Measurements from ENCODE around the gene COMMD1. TPM values are rescaled to one million over a fixed set of nuclear protein-coding genes. Genes with fewer than 3 reads are reported as not detected.
"Not testable (repeated sequence)": the region's sequence is repeated elsewhere in the genome, so short reads cannot be mapped to it uniquely, and the experiment has no call there.

Gene COMMD1
- total and polyA plus RNA-seq, 5 donors: 45.3 to 92.4 (median 56.8) TPM

GRCh38 chr2:61995515-61995914 is 90.0 kb downstream of the COMMD1 start:
- no peak for DNase-seq
- Histone ChIP-seq H3K27me3 (ENCODE audit: control insufficient read depth, insufficient read depth) (no peaks in the 10 kb centered on the region), H3K27ac (ENCODE audit: low read length) (no peak overlapping the region), H3K9me3 (ENCODE audit: control insufficient read depth, low read length) (no peaks in the 10 kb centered on the region), H3K4me3 (ENCODE audit: low read length) (no peak overlapping the region), H3K4me1 (ENCODE audit: control insufficient read depth, insufficient read depth, low read length) (peaks cover 3% of the 10 kb centered on the region)
- intact Hi-C loops (cut with DNase I): loop anchor here in 3 of 4 donors (5.0 to 10.0 kb wide), 3 partner anchors 202 to 419 kb away; partner anchors contain the start of gene B3GNT2 (in 1 of the 3)
- WGBS: 60% methylated on average over 2 of the region's 2 CpGs
- peak in 1 of 2 donors; percentile 61 for ATAC-seq

- intact Hi-C loops (cut with DNase I): loop anchor here in 3 of 4 donors (5.0 to 10.0 kb wide), 3 partner anchors 199 to 416 kb away; partner anchors contain the start of gene B3GNT2 (in 1 of the 3)
- no peak for DNase-seq
- 92% methylated on average over 8 of the region's 8 CpGs for WGBS
- no peaks in the 10 kb centered on the region for H3K9me3 ChIP-seq (ENCODE audit: control insufficient read depth, low read length)
- peaks cover 5% of the 10 kb centered on the region for H3K4me1 ChIP-seq (ENCODE audit: control insufficient read depth, insufficient read depth, low read length)
- H3K4me3 ChIP-seq (ENCODE audit: low read length): no peak overlapping the region
- no peak for ATAC-seq
- no peaks in the 10 kb centered on the region for H3K27me3 ChIP-seq (ENCODE audit: control insufficient read depth, insufficient read depth)
- no peak overlapping the region for H3K27ac ChIP-seq (ENCODE audit: low read length)
These were observed 93.0 kb downstream of the COMMD1 start for GRCh38 chr2:61998426-61998825.

- no peak for DNase-seq
- no peak overlapping the region for H3K27ac ChIP-seq (ENCODE audit: low read length)
- peaks cover 2% of the 10 kb centered on the region for H3K4me1 ChIP-seq (ENCODE audit: control insufficient read depth, insufficient read depth, low read length)
- intact Hi-C loops (cut with DNase I): loop anchor here in 1 of 4 donors (10.0 kb wide), 1 partner anchor 194 kb away; the partner anchor contains the start of gene B3GNT2
- H3K9me3 ChIP-seq (ENCODE audit: control insufficient read depth, low read length): no peaks in the 10 kb centered on the region
- 82% methylated on average over 5 of the region's 5 CpGs for WGBS
- no peak overlapping the region for H3K4me3 ChIP-seq (ENCODE audit: low read length)
- ATAC-seq: no peak
- H3K27me3 ChIP-seq (ENCODE audit: control insufficient read depth, insufficient read depth): no peaks in the 10 kb centered on the region
These were observed 95.1 kb downstream of the COMMD1 start for GRCh38 chr2:62000538-62000937.

- H3K4me3 ChIP-seq (ENCODE audit: low read length): no peak overlapping the region
- H3K9me3 ChIP-seq (ENCODE audit: control insufficient read depth, low read length): no peaks in the 10 kb centered on the region
- intact Hi-C loops (cut with DNase I): loop anchor here in 1 of 4 donors (10.0 kb wide), 1 partner anchor 193 kb away; the partner anchor contains the start of gene B3GNT2
- no peak overlapping the region for H3K27ac ChIP-seq (ENCODE audit: low read length)
- peaks cover 2% of the 10 kb centered on the region for H3K4me1 ChIP-seq (ENCODE audit: control insufficient read depth, insufficient read depth, low read length)
- ATAC-seq: no peak
- DNase-seq: no peak
- H3K27me3 ChIP-seq (ENCODE audit: control insufficient read depth, insufficient read depth): no peaks in the 10 kb centered on the region
These were observed 96.0 kb downstream of the COMMD1 start for GRCh38 chr2:62001431-62001830.

- intact Hi-C loops (cut with DNase I): loop anchor here in 1 of 4 donors (10.0 kb wide), 1 partner anchor 190 kb away; the partner anchor contains the start of gene B3GNT2
- not testable (repeated sequence) for DNase-seq; ATAC-seq; H3K4me1 ChIP-seq (ENCODE audit: control insufficient read depth, insufficient read depth, low read length); H3K27ac ChIP-seq (ENCODE audit: low read length); H3K4me3 ChIP-seq (ENCODE audit: low read length); H3K27me3 ChIP-seq (ENCODE audit: control insufficient read depth, insufficient read depth); H3K9me3 ChIP-seq (ENCODE audit: control insufficient read depth, low read length)
- WGBS: 94% methylated on average over 5 of the region's 5 CpGs
These were observed 99.0 kb downstream of the COMMD1 start for GRCh38 chr2:62004428-62004827.

GRCh38 chr2:62007555-62007954 is 102.1 kb downstream of the COMMD1 start:
- Histone ChIP-seq H3K4me3 (ENCODE audit: low read length) (no peak overlapping the region), H3K27me3 (ENCODE audit: control insufficient read depth, insufficient read depth) (no peaks in the 10 kb centered on the region), H3K9me3 (ENCODE audit: control insufficient read depth, low read length) (no peaks in the 10 kb centered on the region), H3K4me1 (ENCODE audit: control insufficient read depth, insufficient read depth, low read length) (no peaks in the 10 kb centered on the region), H3K27ac (ENCODE audit: low read length) (no peak overlapping the region)
- intact Hi-C loops (cut with DNase I): loop anchor here in 1 of 4 donors (10.0 kb wide), 1 partner anchor 187 kb away; the partner anchor contains the start of gene B3GNT2
- ATAC-seq (no peak), DNase-seq (no peak)
- WGBS: 97% methylated on average over 3 of the region's 3 CpGs

- WGBS: 75% methylated on average over 3 of the region's 3 CpGs
- DNase-seq: no peak
- Histone ChIP-seq H3K4me1 (ENCODE audit: control insufficient read depth, insufficient read depth, low read length) (peaks cover 4% of the 10 kb centered on the region), H3K27ac (ENCODE audit: low read length) (no peak overlapping the region), H3K9me3 (ENCODE audit: control insufficient read depth, low read length) (no peaks in the 10 kb centered on the region), H3K27me3 (ENCODE audit: control insufficient read depth, insufficient read depth) (no peaks in the 10 kb centered on the region), H3K4me3 (ENCODE audit: low read length) (no peak overlapping the region)
- intact Hi-C loops (cut with DNase I): loop anchor here in 2 of 4 donors (10.0 kb wide), 2 partner anchors 164 to 174 kb away; no protein-coding TSS in a partner anchor
- ATAC-seq: no peak
These were observed 105.3 kb downstream of the COMMD1 start for GRCh38 chr2:62010632-62011256.

- Histone ChIP-seq H3K9me3 (ENCODE audit: control insufficient read depth, low read length) (no peaks in the 10 kb centered on the region), H3K4me1 (ENCODE audit: control insufficient read depth, insufficient read depth, low read length) (peaks cover 4% of the 10 kb centered on the region), H3K27ac (ENCODE audit: low read length) (no peak overlapping the region), H3K27me3 (ENCODE audit: control insufficient read depth, insufficient read depth) (no peaks in the 10 kb centered on the region), H3K4me3 (ENCODE audit: low read length) (no peak overlapping the region)
- DNase-seq (no peak), ATAC-seq (no peak)
- intact Hi-C loops (cut with DNase I): loop anchor here in 2 of 4 donors (10.0 kb wide), 2 partner anchors 161 to 171 kb away; no protein-coding TSS in a partner anchor
These were observed 108.2 kb downstream of the COMMD1 start for GRCh38 chr2:62013641-62014040.

GRCh38 chr2:62014102-62014501 is 108.6 kb downstream of the COMMD1 start:
- 9% methylated on average over 2 of the region's 2 CpGs for WGBS
- H3K9me3 ChIP-seq (ENCODE audit: control insufficient read depth, low read length): no peaks in the 10 kb centered on the region
- no peak overlapping the region for H3K4me3 ChIP-seq (ENCODE audit: low read length)
- DNase-seq (peak; percentile 73 to 90 (median 83)), ATAC-seq (peak; percentile 97 to 99)
- intact Hi-C loops (cut with DNase I): loop anchor here in 2 of 4 donors (10.0 kb wide), 2 partner anchors 161 to 171 kb away; no protein-coding TSS in a partner anchor
- H3K27me3 ChIP-seq (ENCODE audit: control insufficient read depth, insufficient read depth): no peaks in the 10 kb centered on the region
- peak overlapping the region; percentile 15 for H3K27ac ChIP-seq (ENCODE audit: low read length)
- peaks cover 4% of the 10 kb centered on the region for H3K4me1 ChIP-seq (ENCODE audit: control insufficient read depth, insufficient read depth, low read length)

GRCh38 chr2:62016957-62017356 is 111.5 kb downstream of the COMMD1 start:
- peaks cover 4% of the 10 kb centered on the region for H3K4me1 ChIP-seq (ENCODE audit: control insufficient read depth, insufficient read depth, low read length)
- DNase-seq: no peak
- ATAC-seq: no peak
- no peak overlapping the region for H3K4me3 ChIP-seq (ENCODE audit: low read length)
- WGBS: 87% methylated on average over 1 of the region's 1 CpG
- intact Hi-C loops (cut with DNase I): loop anchor here in 2 of 4 donors (10.0 kb wide), 2 partner anchors 158 to 168 kb away; no protein-coding TSS in a partner anchor
- H3K27ac ChIP-seq (ENCODE audit: low read length): no peak overlapping the region
- H3K9me3 ChIP-seq (ENCODE audit: control insufficient read depth, low read length): no peaks in the 10 kb centered on the region
- H3K27me3 ChIP-seq (ENCODE audit: control insufficient read depth, insufficient read depth): no peaks in the 10 kb centered on the region

- WGBS: 94% methylated on average over 3 of the region's 3 CpGs
- ATAC-seq: no peak
- DNase-seq: no peak
- intact Hi-C loops (cut with DNase I): no loop called here
- Histone ChIP-seq H3K4me3 (ENCODE audit: low read length) (no peak overlapping the region), H3K27ac (ENCODE audit: low read length) (no peak overlapping the region), H3K9me3 (ENCODE audit: control insufficient read depth, low read length) (no peaks in the 10 kb centered on the region), H3K4me1 (ENCODE audit: control insufficient read depth, insufficient read depth, low read length) (no peaks in the 10 kb centered on the region), H3K27me3 (ENCODE audit: control insufficient read depth, insufficient read depth) (no peaks in the 10 kb centered on the region)
These were observed 124.4 kb downstream of the COMMD1 start for GRCh38 chr2:62029910-62030309.

Measured in right cardiac atrium (tissue), 5 donors.